ENCODE measurements around the gene LRFN4.

Gene LRFN4

GRCh38 chr11:66845876-66846212, 11.0 kb upstream of the LRFN4 start:
- no peak for DNase-seq

- no peak for DNase-seq
Measured at GRCh38 chr11:66846671-66847091, 10.2 kb upstream of the LRFN4 start.

GRCh38 chr11:66847461-66848232, 9.2 kb upstream of the LRFN4 start:
- no peak for DNase-seq

DNA sequence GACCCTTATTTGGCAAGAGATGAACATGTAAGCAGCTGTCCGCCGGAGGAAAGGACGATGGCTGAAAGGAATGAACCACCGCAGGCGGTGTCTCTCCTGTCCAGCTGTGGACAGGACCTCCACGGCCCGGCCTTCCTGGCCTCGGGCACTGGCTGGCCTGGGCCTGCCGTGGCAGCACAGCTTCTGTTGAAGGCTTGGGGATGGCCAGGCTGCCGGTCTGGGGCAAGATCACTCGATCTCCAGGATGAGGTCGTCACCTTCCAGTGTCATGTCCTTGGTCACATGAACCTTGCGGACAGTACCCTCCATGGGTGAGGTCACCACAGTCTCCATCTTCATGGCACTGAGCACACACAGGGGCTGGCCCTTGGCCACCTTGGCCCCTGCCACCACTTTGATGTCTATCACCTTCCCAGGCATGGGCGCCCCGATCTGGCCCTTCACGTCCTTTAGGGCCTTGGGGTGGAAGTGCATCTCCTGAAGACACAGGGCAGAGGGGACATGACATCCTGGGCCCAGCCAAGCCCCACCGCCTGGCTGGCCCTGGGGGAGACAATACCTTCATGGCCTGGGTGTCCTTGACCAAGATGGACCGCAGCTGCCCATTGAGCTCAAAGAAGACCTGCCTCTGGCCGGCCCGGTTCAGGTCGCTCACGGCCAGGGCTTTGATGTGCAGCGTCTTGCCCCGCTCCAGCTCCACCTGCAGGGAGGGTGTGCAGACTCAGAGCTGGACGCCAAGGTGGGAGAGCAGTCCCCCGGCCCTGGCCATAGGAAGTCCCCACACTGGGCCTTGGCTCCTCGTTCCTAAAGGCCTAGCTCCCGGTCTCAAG, 8.0 kb upstream of the LRFN4 start:
- no peak for DNase-seq

DNA sequence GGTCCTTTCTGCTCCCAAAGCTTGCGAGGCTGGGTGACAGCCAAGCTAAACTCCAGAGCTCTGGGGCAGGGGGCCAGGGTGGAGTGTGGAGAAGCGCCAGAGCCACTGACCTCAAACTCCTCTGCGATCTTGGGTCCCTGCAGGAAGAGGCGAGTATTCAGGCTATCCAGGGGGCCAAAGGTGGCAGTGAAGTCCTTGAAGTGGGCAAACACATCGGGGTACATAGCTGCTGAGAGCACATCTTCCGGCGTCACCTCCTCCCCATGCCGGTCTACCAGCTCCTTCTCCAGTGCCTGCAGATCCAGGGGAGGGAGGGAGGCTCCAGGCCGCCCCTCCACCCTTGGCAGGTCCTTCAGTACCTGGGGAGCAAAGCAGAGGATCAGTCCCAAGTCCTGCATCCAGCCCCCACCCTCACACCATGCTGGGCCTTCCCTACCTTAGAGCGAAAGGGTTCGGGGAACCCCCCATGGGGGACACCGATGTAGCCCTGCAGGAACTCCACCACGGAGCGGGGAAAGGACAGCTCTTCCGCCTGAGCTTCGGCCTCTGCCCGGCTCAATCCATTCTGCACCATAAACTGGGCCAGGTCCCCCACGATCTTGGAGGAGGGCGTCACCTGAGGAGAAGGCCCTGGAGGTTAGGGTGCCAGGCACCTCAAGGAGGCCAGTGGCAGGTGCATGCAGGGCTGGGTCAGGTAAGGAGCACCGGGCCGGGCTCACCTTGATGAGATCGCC, 7.2 kb upstream of the LRFN4 start:
- DNase-seq: no peak

DNA sequence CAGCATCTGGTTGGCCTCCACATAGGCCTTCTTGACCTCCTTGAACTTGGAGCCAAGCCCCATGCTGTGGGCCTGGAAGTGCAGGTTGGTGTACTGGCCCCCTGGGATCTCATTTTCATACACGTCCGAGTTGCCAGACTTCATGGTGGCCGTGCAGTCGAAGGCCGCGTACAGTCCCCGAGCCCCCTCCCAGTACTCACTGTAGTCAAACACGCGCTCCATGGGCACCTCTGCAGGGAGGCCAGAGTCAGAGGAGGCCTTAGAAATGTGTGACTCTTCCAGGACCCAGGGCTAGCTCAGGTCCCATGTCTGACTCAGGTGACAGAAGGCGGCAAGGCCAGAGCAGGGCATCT, 6.7 kb upstream of the LRFN4 start:
- DNase-seq: no peak

DNA sequence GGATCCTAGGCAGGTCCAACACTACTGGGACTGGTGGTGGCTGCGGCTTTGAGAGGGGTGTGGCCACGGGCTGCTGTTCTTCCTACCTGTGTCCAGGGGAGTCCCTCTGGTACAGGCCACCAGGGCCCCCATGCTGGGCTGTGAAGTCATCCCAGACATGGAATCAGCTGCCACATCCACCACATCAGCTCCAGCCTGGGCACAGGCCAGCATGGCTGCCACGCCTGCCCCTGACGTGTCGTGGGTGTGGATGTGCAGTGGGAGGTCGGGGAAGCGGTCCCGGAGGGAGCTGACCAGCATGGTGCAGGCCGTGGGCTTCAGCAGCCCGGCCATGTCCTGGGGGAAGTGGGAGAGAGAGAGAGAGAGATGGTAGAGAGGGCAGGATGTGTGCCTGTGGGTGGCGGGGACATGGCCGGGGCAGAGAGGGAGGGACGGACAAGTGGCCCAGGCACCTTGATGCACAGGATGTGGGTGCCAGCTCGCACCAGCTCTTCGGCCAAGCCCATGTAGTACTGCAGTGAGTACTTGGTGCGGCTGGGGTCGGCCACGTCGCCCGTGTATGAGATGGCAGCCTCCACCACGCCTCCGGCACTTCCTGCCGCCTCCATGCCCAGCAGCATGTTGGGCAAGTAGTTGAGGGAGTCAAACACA, 6.2 kb upstream of the LRFN4 start:
- no peak for DNase-seq

GRCh38 chr11:66851239-66851596, 5.6 kb upstream of the LRFN4 start:
- DNase-seq: no peak

- DNase-seq: no peak
Measured at GRCh38 chr11:66851698-66852465, 5.0 kb upstream of the LRFN4 start.

DNA sequence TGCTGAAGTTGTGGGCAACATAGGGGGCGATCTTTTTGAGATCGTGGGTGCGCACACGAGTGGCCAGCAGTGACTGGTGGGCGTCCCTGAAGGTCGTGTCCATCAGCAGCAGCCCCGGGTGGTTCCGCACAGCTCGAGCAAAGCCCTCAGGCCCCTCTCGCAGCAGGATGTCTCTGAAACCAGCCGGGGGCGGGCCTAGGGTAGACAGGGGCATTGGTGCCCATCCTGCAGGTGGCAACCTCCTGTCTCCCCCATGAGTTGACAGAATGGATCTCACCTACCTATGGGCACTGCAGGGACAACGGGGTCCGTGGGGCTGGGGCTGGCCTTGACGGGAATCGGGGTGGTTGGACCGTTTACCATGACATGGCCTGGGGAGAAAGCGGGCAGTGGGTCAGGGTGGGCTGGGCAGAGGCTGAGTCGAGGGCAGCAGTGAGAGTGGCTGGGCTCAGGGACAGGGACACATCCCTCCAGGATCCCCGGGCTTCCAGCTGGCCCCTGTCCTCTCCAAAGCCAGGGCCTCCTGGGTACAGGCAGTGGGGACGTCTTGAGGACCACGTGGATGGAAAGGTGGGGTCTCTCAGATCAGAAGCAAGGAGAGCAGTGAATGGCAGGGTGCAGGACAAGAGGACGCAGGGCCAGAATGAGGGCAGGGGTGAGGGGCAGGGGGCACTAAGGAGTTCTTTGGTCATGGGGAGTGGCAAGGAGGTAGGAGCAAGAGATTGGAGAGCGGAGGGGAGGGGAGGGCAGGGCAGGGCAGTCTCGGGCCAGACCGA, 4.2 kb upstream of the LRFN4 start:
- no peak for DNase-seq

GRCh38 chr11:66853242-66854229, 3.3 kb upstream of the LRFN4 start:
- no peak for DNase-seq

- DNase-seq: no peak
Measured at GRCh38 chr11:66854231-66854661, 2.6 kb upstream of the LRFN4 start.

DNA sequence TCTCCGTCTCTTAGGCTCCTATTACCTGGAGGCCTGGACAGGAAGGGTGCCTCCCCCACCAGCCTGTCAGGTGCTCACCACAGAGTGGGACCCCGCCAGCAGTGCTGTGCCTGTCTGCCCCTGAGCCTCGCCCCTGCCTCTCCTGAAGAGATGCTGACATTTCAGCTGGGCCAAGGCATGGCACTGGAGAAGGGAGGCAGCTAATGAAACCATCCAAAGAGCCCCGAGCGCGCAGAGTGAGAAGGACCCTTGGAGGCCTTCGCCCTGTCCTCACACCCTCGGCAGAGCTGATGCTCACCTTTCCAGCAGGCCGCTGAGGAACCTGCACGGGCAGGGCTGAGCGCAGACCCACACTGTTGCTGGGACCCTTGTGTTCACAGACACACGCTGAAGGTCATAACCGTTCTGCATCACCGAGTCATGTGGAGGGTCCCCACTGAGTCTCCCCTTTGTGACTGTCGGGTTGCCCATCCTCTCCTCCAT, 2.1 kb upstream of the LRFN4 start:
- no peak for DNase-seq

DNA sequence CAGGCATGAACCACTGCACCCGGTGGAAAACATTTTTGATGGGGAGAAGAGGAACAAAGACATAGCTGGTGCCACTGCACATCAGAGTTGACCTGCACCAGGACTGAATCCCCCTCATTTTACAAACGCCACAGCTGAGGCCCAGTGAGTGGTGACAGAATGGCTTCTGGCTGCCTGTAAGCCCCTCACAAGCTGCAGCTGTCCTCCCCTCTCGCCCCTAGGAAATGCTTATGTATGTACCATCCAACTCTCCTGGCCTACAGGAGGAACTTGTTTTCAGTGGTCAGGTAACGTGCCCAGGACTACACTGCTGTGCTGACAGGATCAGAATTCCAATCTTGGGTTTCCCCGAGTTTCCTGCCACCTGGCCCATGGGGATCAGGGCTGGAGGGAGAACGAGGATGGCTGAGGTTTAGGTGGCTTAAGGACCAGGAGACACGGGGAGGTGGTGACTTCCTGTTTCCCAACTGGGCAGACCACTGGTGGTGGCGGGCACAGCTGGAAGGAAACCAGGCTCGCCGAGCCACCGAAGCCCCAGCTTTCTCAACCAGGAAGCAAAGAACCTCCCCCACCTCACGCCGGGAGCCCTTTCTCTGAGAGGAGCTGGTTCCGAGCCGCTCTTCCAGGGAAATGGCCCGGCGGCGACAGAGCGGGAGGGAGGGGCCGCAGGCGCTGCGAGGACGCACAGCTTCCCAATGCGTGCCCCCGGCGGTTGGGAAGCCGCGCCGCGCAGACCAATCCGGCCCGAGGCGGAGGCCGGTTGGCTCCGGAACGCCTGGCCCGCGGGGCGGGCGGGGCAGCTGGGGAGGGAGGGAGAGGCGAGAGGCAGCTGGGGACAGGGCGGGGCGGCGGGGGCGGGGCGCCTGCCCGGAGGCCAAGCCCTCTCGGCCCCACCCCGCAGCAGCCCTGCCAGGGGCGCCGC, 1.0 kb upstream of the LRFN4 start:
- DNase-seq: peak; percentile 77

DNA sequence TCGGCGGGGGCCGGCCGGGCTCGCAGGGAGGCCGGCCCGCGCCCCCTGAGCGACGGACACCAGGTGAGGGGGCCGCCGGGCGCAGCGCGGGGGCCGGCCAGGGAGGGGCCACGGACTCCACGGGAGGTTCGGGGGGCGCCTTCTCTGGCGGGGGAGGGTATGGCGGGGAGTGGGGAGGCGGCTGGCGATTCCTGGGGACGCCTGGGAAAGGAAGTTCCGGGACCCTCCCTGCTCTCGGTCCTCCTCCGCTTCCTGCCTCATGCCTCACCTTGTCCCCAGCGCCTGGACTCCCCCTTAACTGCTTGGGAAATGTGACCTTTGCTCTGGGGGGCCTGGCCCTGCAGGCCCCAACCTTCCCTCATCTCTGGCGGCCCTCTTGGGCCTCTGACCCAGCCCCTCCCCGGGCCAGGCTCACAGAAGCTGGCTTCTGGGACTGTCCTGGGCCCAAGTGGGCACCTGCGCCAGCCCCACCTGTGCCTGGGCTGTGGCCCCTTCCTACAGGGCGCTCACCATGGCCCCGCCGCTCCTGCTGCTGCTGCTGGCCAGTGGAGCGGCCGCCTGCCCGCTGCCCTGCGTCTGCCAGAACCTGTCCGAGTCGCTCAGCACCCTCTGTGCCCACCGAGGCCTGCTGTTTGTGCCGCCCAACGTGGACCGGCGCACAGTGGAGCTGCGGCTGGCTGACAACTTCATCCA, 516 bp downstream of the LRFN4 start:
- no peak for DNase-seq

DNA sequence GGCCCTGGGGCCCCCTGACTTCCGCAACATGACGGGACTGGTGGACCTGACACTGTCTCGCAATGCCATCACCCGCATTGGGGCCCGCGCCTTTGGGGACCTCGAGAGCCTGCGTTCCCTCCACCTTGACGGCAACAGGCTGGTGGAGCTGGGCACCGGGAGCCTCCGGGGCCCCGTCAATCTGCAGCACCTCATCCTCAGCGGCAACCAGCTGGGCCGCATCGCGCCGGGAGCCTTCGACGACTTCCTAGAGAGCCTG, 992 bp downstream of the LRFN4 start:
- DNase-seq: no peak

- DNase-seq: no peak
Measured at GRCh38 chr11:66858186-66858938, 1.5 kb downstream of the LRFN4 start.

Data from GF-D8 (cell line).